ENCODE measurements around the gene RBPJ.

Gene RBPJ

GRCh38 chr4:26287756-26288155 is 33.1 kb upstream of the RBPJ start:
- H3K27me3 ChIP-seq (ENCODE audit: insufficient read depth, low read length, poor library complexity, severe bottlenecking), result no peaks in the 10 kb centered on the region
- no peaks in the 10 kb centered on the region for H3K9me3 ChIP-seq (ENCODE audit: insufficient read depth, low read depth, low read length)
- H2AFZ ChIP-seq (ENCODE audit: low read length), result peak overlapping the region; percentile 55; the same call in 1 of the 2 replicates
- H4K20me1 ChIP-seq (ENCODE audit: insufficient read depth, low read length, poor library complexity, severe bottlenecking), result no peaks in the 10 kb centered on the region
- no peaks in the 10 kb centered on the region for H3K36me3 ChIP-seq (ENCODE audit: insufficient read depth, low read length)
- no peak overlapping the region for H3K4me2 ChIP-seq (ENCODE audit: low read depth, low read length, poor library complexity, severe bottlenecking)
- no peak overlapping the region for H3K9ac ChIP-seq (ENCODE audit: low read depth, low read length, poor library complexity, severe bottlenecking)
- TF ChIP-seq CTCF (conservative IDR thresholded peaks at IDR 0.05; ENCODE audit: low read length), result no peak
- no peak for TF ChIP-seq EZH2phosphoT487 (IDR thresholded peaks at IDR 0.05; ENCODE audit: borderline replicate concordance)
- peaks cover 10% of the 10 kb centered on the region for H3K4me1 ChIP-seq (ENCODE audit: insufficient read depth, low read length, poor library complexity, severe bottlenecking)
- no peak overlapping the region for H3K4me3 ChIP-seq (ENCODE audit: low read length, poor library complexity, severe bottlenecking)
- H3F3A ChIP-seq (ENCODE audit: low read depth), result no peaks in the 10 kb centered on the region
- H3K9me2 ChIP-seq (replicated peaks; ENCODE audit: low read depth, low read length), result no peaks in the 10 kb centered on the region
- H3K79me2 ChIP-seq (ENCODE audit: insufficient read depth, low read length), result no peaks in the 10 kb centered on the region

GRCh38 chr4:26288355-26288909 is 32.4 kb upstream of the RBPJ start:
- H4K20me1 ChIP-seq (ENCODE audit: insufficient read depth, low read length, poor library complexity, severe bottlenecking), result no peaks in the 10 kb centered on the region
- no peaks in the 10 kb centered on the region for H3K9me3 ChIP-seq (ENCODE audit: insufficient read depth, low read depth, low read length)
- H3K9me2 ChIP-seq (replicated peaks; ENCODE audit: low read depth, low read length), result no peaks in the 10 kb centered on the region
- H3K9ac ChIP-seq (ENCODE audit: low read depth, low read length, poor library complexity, severe bottlenecking), result no peak overlapping the region
- no peaks in the 10 kb centered on the region for H3K79me2 ChIP-seq (ENCODE audit: insufficient read depth, low read length)
- no peak overlapping the region for H3K4me3 ChIP-seq (ENCODE audit: low read length, poor library complexity, severe bottlenecking)
- no peaks in the 10 kb centered on the region for H3K27me3 ChIP-seq (ENCODE audit: insufficient read depth, low read length, poor library complexity, severe bottlenecking)
- TF ChIP-seq EZH2phosphoT487 (IDR thresholded peaks at IDR 0.05; ENCODE audit: borderline replicate concordance) (no peak), CTCF (conservative IDR thresholded peaks at IDR 0.05; ENCODE audit: low read length) (no peak)
- H2AFZ ChIP-seq (ENCODE audit: low read length), result peak overlapping the region; percentile 55
- H3K4me2 ChIP-seq (ENCODE audit: low read depth, low read length, poor library complexity, severe bottlenecking), result peak overlapping the region; percentile 0
- no peaks in the 10 kb centered on the region for H3F3A ChIP-seq (ENCODE audit: low read depth)
- peaks cover 10% of the 10 kb centered on the region for H3K4me1 ChIP-seq (ENCODE audit: insufficient read depth, low read length, poor library complexity, severe bottlenecking)
- no peaks in the 10 kb centered on the region for H3K36me3 ChIP-seq (ENCODE audit: insufficient read depth, low read length)

GRCh38 chr4:26289401-26289800 is 31.4 kb upstream of the RBPJ start:
- Histone ChIP-seq H3K9me3 (ENCODE audit: insufficient read depth, low read depth, low read length) (no peaks in the 10 kb centered on the region), H3K4me2 (ENCODE audit: low read depth, low read length, poor library complexity, severe bottlenecking) (no peak overlapping the region), H3K36me3 (ENCODE audit: insufficient read depth, low read length) (no peaks in the 10 kb centered on the region), H3K4me1 (ENCODE audit: insufficient read depth, low read length, poor library complexity, severe bottlenecking) (peaks cover 10% of the 10 kb centered on the region), H3F3A (ENCODE audit: low read depth) (no peaks in the 10 kb centered on the region), H2AFZ (ENCODE audit: low read length) (no peak overlapping the region), H3K4me3 (ENCODE audit: low read length, poor library complexity, severe bottlenecking) (no peak overlapping the region), H4K20me1 (ENCODE audit: insufficient read depth, low read length, poor library complexity, severe bottlenecking) (no peaks in the 10 kb centered on the region), H3K79me2 (ENCODE audit: insufficient read depth, low read length) (no peaks in the 10 kb centered on the region), H3K9me2 (replicated peaks; ENCODE audit: low read depth, low read length) (no peaks in the 10 kb centered on the region), H3K9ac (ENCODE audit: low read depth, low read length, poor library complexity, severe bottlenecking) (no peak overlapping the region), H3K27me3 (ENCODE audit: insufficient read depth, low read length, poor library complexity, severe bottlenecking) (no peaks in the 10 kb centered on the region)
- no peak for TF ChIP-seq CTCF (conservative IDR thresholded peaks at IDR 0.05; ENCODE audit: low read length)
- TF ChIP-seq EZH2phosphoT487 (IDR thresholded peaks at IDR 0.05; ENCODE audit: borderline replicate concordance), result no peak

Measured in Loucy (cell line).